GM12878 (cell line): ENCODE results near the gene IRAK4. TPM values are rescaled to one million over a fixed set of nuclear protein-coding genes. Genes with fewer than 3 reads are reported as not detected.

ENCODE experiments used
- E2F8 ChIP-seq: fragments of 450-650 bp; IDR thresholded peaks from 2 replicates; pipeline ENCODE4 v1.6.1; 2018; ENCODE audit warnings: mild to moderate bottlenecking, low read depth, moderate library complexity; ENCODE audit not compliant: partially characterized antibody
- E4F1 ChIP-seq: fragments of 450-650 bp; IDR thresholded peaks from 2 replicates; pipeline ENCODE4 v1.6.1; 2018; ENCODE audit warnings: borderline replicate concordance, mild to moderate bottlenecking; ENCODE audit not compliant: partially characterized antibody
- HDGF ChIP-seq: fragments of 450-650 bp; IDR thresholded peaks from 2 replicates; pipeline ENCODE4 v1.6.1; 2016; ENCODE audit warnings: antibody characterized with exemption
- JUND ChIP-seq: IDR thresholded peaks from 2 replicates; pipeline ENCODE4 v1.6.1; 2012; ENCODE audit warnings: low read depth, mild to moderate bottlenecking, low read length, improper control_type of control experiment, moderate library complexity
- KDM1A ChIP-seq: fragments of 200-600 bp; sonication (generic); IDR thresholded peaks from 2 replicates; pipeline ENCODE4 v1.6.1; 2016; ENCODE audit warnings: borderline replicate concordance
- MTA3 ChIP-seq: IDR thresholded peaks from 2 replicates; pipeline ENCODE4 v1.6.1; 2012; ENCODE audit warnings: low read length, inconsistent platforms, borderline replicate concordance
- NFYA ChIP-seq: IDR thresholded peaks from 2 replicates; pipeline ENCODE4 v1.6.1; 2011; ENCODE audit warnings: low read depth, mild to moderate bottlenecking, low read length, improper control_type of control experiment, borderline replicate concordance
- PAX8 ChIP-seq: fragments of 450-650 bp; IDR thresholded peaks from 2 replicates; pipeline ENCODE4 v1.6.1; 2017; ENCODE audit warnings: mild to moderate bottlenecking, moderate library complexity
- PKNOX1 ChIP-seq: fragments of 450-650 bp; IDR thresholded peaks from 2 replicates; pipeline ENCODE4 v1.6.1; 2016; ENCODE audit warnings: mild to moderate bottlenecking
- SMARCA5 ChIP-seq: fragments of 450-650 bp; IDR thresholded peaks from 2 replicates; pipeline ENCODE4 v1.6.1; 2017; ENCODE audit warnings: mild to moderate bottlenecking
- SP1 ChIP-seq: IDR thresholded peaks from one replicate; pipeline ENCODE4 v1.6.1; 2011; ENCODE audit warnings: low read depth, low read length
- TAF1 ChIP-seq: IDR thresholded peaks from 2 replicates; pipeline ENCODE4 v1.6.1; 2011; ENCODE audit warnings: mild to moderate bottlenecking, low read depth, low read length, borderline replicate concordance
- YBX1 ChIP-seq: fragments of 450-650 bp; IDR thresholded peaks from 2 replicates; pipeline ENCODE4 v1.6.1; 2016; ENCODE audit warnings: antibody characterized with exemption
- YY1 ChIP-seq: IDR thresholded peaks from 2 replicates; pipeline ENCODE4 v1.6.1; 2011; ENCODE audit warnings: low read depth, mild to moderate bottlenecking, low read length
- ZBTB11 ChIP-seq: fragments of 450-650 bp; formaldehyde crosslinking; IDR thresholded peaks from 2 replicates; pipeline ENCODE4 v1.5.0; 2022; ENCODE audit warnings: mild to moderate bottlenecking, missing genetic modification characterization
- ZNF207 ChIP-seq: fragments of 450-650 bp; IDR thresholded peaks from 2 replicates; pipeline ENCODE4 v1.6.1; 2014; ENCODE audit warnings: antibody characterized with exemption, mild to moderate bottlenecking, borderline replicate concordance
- ZNF384 ChIP-seq: IDR thresholded peaks from 2 replicates; pipeline ENCODE4 v1.6.1; 2012; ENCODE audit warnings: low read depth, mild to moderate bottlenecking, low read length, improper control_type of control experiment, borderline replicate concordance
- polyA plus RNA-seq, 11 experiments: library from polyadenylated mRNA; depleted of rRNA in 4 of 11; unstranded in 6 of 11; stranded (reverse) in 5 of 11; fragments of >200 nt; fragmentation: Nextera tagmentation in 4 of 11; fragmentation: Illumina TruSeq in 1 of 11; extraction: Ambion mirVana in 4 of 11; extraction: Trizol in 1 of 11; gene quantifications; 1 replicate in 1 of 11; 2 replicates in 10 of 11; pipeline versions ENCODE4 v1.2.1 to v1.2.3, GENCODE V29; 2011 to 2016; ENCODE audit warnings: inconsistent platforms in 2 of 11, missing spikeins in 2 of 11, low read depth in 1 of 11
- total RNA-seq, 4 experiments: library from RNA; depleted of rRNA in 3 of 4; stranded (reverse); fragments of >200 nt in 3 of 4; fragmentation: Illumina TruSeq in 1 of 4; extraction: Trizol in 1 of 4; gene quantifications; 2 replicates each; pipeline versions ENCODE4 v1.2.1 to v1.2.3, GENCODE V29; 2013 to 2021

Gene IRAK4
- total and polyA plus RNA-seq, 10 of the 15 experiments (the other 5 are each of a cell fraction or from before 2014, with no cell fraction given), result 7.9 to 46.8 (median 20.9) TPM

- TF ChIP-seq KDM1A (no peak), PAX8 (no peak), SP1 (no peak), E4F1 (peak; percentile 9), MTA3 (no peak), NFYA (no peak), SMARCA5 (no peak), ZNF384 (no peak), PKNOX1 (0 out of 2 replicates have a peak, but pooled peaks have one; percentile 38), HDGF (no peak), TAF1 (peak; percentile 82; the same call in 1 of the 2 replicates), E2F8 (peak; percentile 42), ZBTB11 (CRISPR knock-in tag) (no peak), YBX1 (no peak), ZNF207 (no peak), YY1 (0 out of 2 replicates have a peak, but pooled peaks have one; percentile 61), JUND (no peak)
Observed at GRCh38 chr12:43758728-43759563, at the start of gene IRAK4, which contains the start of gene PUS7L (continued).
